HG02759 (cell line): ENCODE measurements around the gene GADL1.

Source experiments
- ATAC-seq: cut with Tn5 transposase; IDR thresholded peaks from one replicate; pipeline ENCODE4 v1.9.1; 2021; ENCODE audit warnings: mild to moderate bottlenecking, moderate library complexity; ENCODE audit not compliant: unreplicated experiment

GADL1 gene

DNA sequence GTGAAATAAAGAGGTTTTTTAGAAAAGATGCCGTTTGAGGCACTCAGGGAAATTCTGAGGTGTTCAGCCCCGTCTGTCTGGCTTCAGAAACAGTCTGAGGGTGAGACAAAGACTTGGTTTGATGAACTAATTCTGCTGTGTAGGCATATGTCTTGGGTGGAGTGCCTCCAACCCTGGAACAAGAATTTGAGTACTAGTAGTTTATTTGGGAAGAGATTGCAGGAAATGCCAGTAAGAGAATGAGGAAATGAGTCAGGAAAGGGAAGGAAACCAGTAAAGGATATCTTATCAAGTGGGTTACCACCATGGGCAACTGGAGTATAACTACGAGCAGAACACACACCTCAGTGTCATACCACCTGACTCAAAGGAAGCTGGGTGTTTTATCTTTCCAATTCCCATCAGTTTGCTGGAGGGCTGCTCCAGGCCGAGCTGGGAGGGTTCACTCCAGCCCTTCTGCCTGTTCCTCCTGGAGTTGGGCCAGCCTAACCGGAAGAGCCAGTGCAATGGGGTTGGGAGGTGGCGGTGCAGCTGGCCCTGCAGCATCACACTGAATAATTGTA is 212.7 kb downstream of the GADL1 start:
- no peak for ATAC-seq

DNA sequence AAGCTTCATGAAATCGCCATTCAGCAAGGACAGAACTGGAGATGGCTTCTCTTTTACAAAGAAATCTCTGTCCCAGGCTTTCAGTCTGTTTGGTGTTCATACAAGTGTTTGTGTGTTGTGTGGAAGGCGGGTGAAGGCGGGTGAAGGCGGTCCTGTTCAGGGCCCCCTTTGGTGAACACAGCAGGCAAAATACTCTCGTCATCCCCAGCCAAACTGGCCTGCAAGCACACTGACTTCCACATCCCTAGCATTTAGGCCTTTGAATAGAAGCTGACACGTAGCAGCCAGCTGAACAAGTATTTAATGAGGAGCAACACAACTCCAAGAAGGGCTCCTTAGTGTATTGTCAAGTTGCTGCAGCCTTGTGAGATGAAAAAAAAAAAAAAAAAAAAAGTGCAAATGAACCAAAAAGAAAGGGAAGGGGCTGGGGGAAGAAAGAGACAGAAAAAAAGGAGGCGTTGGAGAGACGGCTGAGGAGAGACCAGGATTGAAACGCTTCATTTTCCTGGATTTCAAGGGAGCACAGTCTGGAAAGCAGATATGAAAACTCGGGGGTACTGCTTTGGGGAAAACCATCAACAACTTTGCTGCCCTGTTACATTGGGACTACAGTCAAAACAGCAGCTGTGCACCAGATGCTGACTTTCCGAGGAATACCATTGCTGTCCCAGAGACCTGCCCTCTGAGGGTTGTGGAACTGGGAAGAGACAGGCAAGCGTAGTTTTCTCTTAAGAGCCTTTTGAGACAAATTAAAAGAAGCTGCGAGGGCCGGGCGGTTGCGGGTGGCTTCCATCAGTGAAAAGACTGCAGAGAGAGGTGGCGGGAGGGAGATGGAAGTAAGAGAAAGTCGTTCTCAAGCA is 213.4 kb downstream of the GADL1 start:
- ATAC-seq: no peak

DNA sequence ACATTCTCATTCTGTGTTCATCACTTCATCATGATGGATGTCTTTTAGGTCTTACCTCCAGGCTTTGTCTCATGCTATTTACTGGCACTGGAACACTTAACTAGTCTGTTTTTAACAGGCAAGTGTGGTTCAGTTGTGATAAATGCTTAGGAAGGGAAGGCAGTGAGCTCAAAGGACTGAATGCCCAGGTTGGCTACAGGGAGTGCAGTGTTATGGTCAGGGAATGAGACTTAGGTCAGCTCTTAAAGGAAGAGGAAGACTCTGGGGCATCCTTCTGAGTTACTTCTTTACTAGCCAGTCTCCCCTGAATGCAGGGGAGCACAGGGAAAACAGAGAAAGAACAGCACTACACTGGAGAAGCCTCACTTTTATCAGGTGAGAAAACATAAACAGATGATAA is 215.4 kb downstream of the GADL1 start:
- no peak for ATAC-seq

DNA sequence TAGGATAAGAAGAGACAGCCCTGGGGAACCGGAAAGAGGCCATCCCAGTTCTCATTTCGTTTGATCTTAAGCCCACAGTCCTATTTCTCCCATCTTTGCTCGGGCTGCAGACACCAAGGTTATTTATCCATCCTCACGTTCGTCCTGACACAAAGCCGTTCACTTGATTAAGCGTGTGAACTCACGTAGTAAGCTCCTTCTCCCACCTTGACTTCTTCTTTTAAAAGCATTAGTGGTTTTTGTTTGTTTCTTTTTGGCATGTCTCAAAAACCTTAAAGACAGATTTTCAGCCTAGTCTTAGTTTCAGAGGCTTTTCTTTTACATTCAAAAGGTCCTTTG is 217.1 kb downstream of the GADL1 start:
- no peak for ATAC-seq

DNA sequence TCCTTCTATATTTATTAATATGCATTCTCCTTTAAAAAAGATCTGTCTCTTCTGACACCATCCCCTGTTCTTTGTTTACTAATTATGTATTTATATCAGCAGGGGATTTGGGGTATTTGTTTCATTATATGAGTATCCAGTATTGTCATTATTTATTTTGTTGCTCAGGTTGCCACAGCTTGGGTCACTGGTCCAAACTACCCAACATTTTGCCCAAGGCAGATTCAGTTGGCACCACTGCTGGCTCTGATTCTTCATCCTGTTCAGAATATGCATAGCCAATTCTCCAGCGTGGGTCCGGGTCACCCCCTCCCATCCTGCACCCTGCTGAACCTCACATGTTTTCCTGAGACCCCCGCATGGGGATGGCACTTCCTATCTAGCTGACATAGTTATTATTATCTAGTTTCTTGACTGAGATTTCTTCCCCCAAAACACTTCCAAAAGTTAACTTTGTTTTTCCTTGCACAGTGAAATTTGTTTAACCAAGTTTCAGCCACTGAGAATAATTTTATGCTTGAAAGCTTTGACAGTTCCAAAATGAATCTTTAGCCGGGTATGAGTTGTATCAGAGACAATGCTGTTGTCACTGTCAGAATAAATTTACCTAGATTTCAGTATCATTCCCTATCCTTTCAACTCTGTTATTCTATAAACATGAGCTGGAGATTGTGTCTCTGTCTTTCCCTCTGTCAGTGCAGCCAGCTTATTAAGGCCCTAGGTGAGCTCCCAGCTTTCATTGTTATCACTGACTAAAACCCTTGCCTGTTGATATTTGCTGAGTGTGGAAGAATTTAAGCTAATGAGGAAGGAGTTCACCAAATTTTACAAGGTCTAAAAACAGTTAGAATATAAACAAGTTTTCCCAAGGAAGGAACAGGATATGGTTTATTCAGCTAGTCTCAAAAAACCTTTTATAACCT is 217.8 kb downstream of the GADL1 start:
- peak; percentile 66 for ATAC-seq
